ENCODE measurements around the gene ATG101.

- TF ChIP-seq CTCF (conservative IDR thresholded peaks at IDR 0.05; ENCODE audit: low read length) (no peak), EZH2phosphoT487 (IDR thresholded peaks at IDR 0.05; ENCODE audit: borderline replicate concordance) (no peak)
These were observed 21.3 kb downstream of the ATG101 start for GRCh38 chr12:52091061-52091460.

Data from Loucy (cell line).